Sigmoid colon (tissue), 4 donors: ENCODE measurements around the gene MAL.

Source experiments
- EP300 ChIP-seq, 4 donors: sonication (generic); formaldehyde crosslinking; IDR thresholded peaks; one replicate each; pipeline ENCODE4 v1.6.1; 2017; ENCODE audit warnings: antibody characterized with exemption in 4 of 4
- POLR2A ChIP-seq, 2 donors: fragments of 450-650 bp; IDR thresholded peaks; one replicate each; pipeline ENCODE4 v1.6.1; 2016; ENCODE audit warnings: antibody characterized with exemption in 2 of 2, mild to moderate bottlenecking in 2 of 2, moderate library complexity in 2 of 2
- TF ChIP-seq, protein P1 (sequence below), 4 experiments: fragments of 450-650 bp in 3 of 4; fragments of 200-600 bp in 1 of 4; IDR thresholded peaks; one replicate each; pipeline ENCODE4 v1.5.1; 2016 to 2019; ENCODE audit warnings: antibody characterized with exemption in 4 of 4, mild to moderate bottlenecking in 3 of 4, moderate library complexity in 2 of 4

GRCh38 chr2:95082477-95082876 lies 57.0 kb downstream of the MAL start:
- TF ChIP-seq EP300 (IDR thresholded peaks at IDR 0.05) (no peak), POLR2A (IDR thresholded peaks at IDR 0.05) (no peak)
- TF ChIP-seq, protein P1, sequence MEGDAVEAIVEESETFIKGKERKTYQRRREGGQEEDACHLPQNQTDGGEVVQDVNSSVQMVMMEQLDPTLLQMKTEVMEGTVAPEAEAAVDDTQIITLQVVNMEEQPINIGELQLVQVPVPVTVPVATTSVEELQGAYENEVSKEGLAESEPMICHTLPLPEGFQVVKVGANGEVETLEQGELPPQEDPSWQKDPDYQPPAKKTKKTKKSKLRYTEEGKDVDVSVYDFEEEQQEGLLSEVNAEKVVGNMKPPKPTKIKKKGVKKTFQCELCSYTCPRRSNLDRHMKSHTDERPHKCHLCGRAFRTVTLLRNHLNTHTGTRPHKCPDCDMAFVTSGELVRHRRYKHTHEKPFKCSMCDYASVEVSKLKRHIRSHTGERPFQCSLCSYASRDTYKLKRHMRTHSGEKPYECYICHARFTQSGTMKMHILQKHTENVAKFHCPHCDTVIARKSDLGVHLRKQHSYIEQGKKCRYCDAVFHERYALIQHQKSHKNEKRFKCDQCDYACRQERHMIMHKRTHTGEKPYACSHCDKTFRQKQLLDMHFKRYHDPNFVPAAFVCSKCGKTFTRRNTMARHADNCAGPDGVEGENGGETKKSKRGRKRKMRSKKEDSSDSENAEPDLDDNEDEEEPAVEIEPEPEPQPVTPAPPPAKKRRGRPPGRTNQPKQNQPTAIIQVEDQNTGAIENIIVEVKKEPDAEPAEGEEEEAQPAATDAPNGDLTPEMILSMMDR (IDR thresholded peaks at IDR 0.05) = no peak
